H9 (cell line): ENCODE data around the gene ARMC2. TPM values are rescaled to one million over a fixed set of nuclear protein-coding genes. Genes with fewer than 3 reads are reported as not detected.

Experiments
- DNase-seq: peaks from one replicate; pipeline ENCODE4 v3.0.0-alpha.2; 2017
- H2AFZ ChIP-seq: one replicate; pipeline ENCODE4 v1.6.1; 2013; ENCODE audit warnings: mild to moderate bottlenecking, low read length, control low read depth, moderate library complexity
- H2AK5ac ChIP-seq: 2 replicates; pipeline ENCODE4 v1.6.1; 2013; ENCODE audit warnings: low read length, control low read depth, mixed read lengths; ENCODE audit not compliant: insufficient read length
- H2BK120ac ChIP-seq: one replicate; pipeline ENCODE4 v1.6.1; 2013; ENCODE audit warnings: low read depth, mild to moderate bottlenecking, low read length, control low read depth, inconsistent platforms; ENCODE audit not compliant: poor library complexity, severe bottlenecking
- H2BK12ac ChIP-seq: 2 replicates; pipeline ENCODE4 v1.6.1; 2013; ENCODE audit warnings: low read length, control low read depth, mixed read lengths, low read depth; ENCODE audit not compliant: insufficient read length
- H2BK15ac ChIP-seq: 2 replicates; pipeline ENCODE4 v1.6.1; 2013; ENCODE audit warnings: low read depth, low read length, control low read depth
- H2BK20ac ChIP-seq: one replicate; pipeline ENCODE4 v1.6.1; 2013; ENCODE audit warnings: low read depth, mild to moderate bottlenecking, low read length, control low read depth, inconsistent platforms; ENCODE audit not compliant: poor library complexity, severe bottlenecking
- H2BK5ac ChIP-seq: 2 replicates; pipeline ENCODE4 v1.6.1; 2013; ENCODE audit warnings: low read length, control low read depth, mixed read lengths; ENCODE audit not compliant: insufficient read length
- H3K14ac ChIP-seq: 2 replicates; pipeline ENCODE4 v1.6.1; 2013; ENCODE audit warnings: low read length, control low read depth; ENCODE audit not compliant: insufficient read depth
- H3K18ac ChIP-seq: 2 replicates; pipeline ENCODE4 v1.6.1; 2013; ENCODE audit warnings: low read depth, mild to moderate bottlenecking, mixed read lengths, low read length, control low read depth; ENCODE audit not compliant: insufficient read length
- H3K23ac ChIP-seq: 2 replicates; pipeline ENCODE4 v1.6.1; 2013; ENCODE audit warnings: low read length, control low read depth, mixed read lengths, low read depth; ENCODE audit not compliant: insufficient read length
- H3K23me2 ChIP-seq: 2 replicates; pipeline ENCODE4 v1.6.1; 2013; ENCODE audit warnings: low read depth, mild to moderate bottlenecking, mixed read lengths, low read length, control low read depth; ENCODE audit not compliant: insufficient read length, poor library complexity, severe bottlenecking
- H3K27ac ChIP-seq: 2 replicates; pipeline ENCODE4 v1.5.1; 2013; ENCODE audit warnings: low read length, control low read depth, mixed read lengths, low read depth; ENCODE audit not compliant: insufficient read length
- H3K27me3 ChIP-seq: 2 replicates; pipeline ENCODE4 v1.6.1; 2013; ENCODE audit warnings: low read length, control low read depth, inconsistent platforms; ENCODE audit not compliant: insufficient read depth
- H3K4ac ChIP-seq: 2 replicates; pipeline ENCODE4 v1.6.1; 2013; ENCODE audit warnings: low read depth, mild to moderate bottlenecking, control low read depth, inconsistent platforms, low read length, moderate library complexity
- H3K4me1 ChIP-seq: 2 replicates; pipeline ENCODE4 v1.6.1; 2013; ENCODE audit warnings: low read length, control low read depth, inconsistent platforms; ENCODE audit not compliant: insufficient read depth
- H3K4me2 ChIP-seq: 2 replicates; pipeline ENCODE4 v1.6.1; 2013; ENCODE audit warnings: low read length, control low read depth, mixed read lengths; ENCODE audit not compliant: insufficient read length, insufficient read depth
- H3K56ac ChIP-seq: 2 replicates; pipeline ENCODE4 v1.6.1; 2013; ENCODE audit warnings: low read depth, mild to moderate bottlenecking, mixed read lengths, low read length, control low read depth; ENCODE audit not compliant: insufficient read length
- H3K79me1 ChIP-seq: 2 replicates; pipeline ENCODE4 v1.6.1; 2013; ENCODE audit warnings: low read depth, mild to moderate bottlenecking, moderate library complexity, low read length, control low read depth, inconsistent platforms; ENCODE audit not compliant: insufficient read depth, poor library complexity, severe bottlenecking
- H3K79me2 ChIP-seq: 2 replicates; pipeline ENCODE4 v1.6.1; 2013; ENCODE audit warnings: low read length, control low read depth, inconsistent platforms; ENCODE audit not compliant: insufficient read depth
- H3K9ac ChIP-seq: 2 replicates; pipeline ENCODE4 v1.6.1; 2013; ENCODE audit warnings: low read length, control low read depth, mixed read lengths; ENCODE audit not compliant: insufficient read length; ENCODE audit errors: extremely low read depth
- H3K9me3 ChIP-seq: one replicate; pipeline ENCODE4 v1.6.1; 2013; ENCODE audit warnings: low read depth, low read length, inconsistent platforms; ENCODE audit not compliant: control insufficient read depth
- H3T11ph ChIP-seq: one replicate; pipeline ENCODE4 v1.6.1; 2013; ENCODE audit warnings: mild to moderate bottlenecking, low read length, control low read depth, inconsistent platforms
- H4K20me1 ChIP-seq: one replicate; pipeline ENCODE4 v1.6.1; 2013; ENCODE audit not compliant: control insufficient read depth, insufficient read length, insufficient read depth
- H4K5ac ChIP-seq: 2 replicates; pipeline ENCODE4 v1.6.1; 2013; ENCODE audit warnings: low read depth, mild to moderate bottlenecking, mixed read lengths, low read length, control low read depth; ENCODE audit not compliant: insufficient read length
- H4K8ac ChIP-seq: replicated peaks from 2 replicates; pipeline ENCODE4 v1.6.1; 2013; ENCODE audit warnings: low read length, control low read depth, mixed read lengths, low read depth; ENCODE audit not compliant: insufficient read length
- H4K91ac ChIP-seq: 2 replicates; pipeline ENCODE4 v1.6.1; 2013; ENCODE audit warnings: low read depth, mild to moderate bottlenecking, moderate library complexity, mixed read lengths, low read length, control low read depth; ENCODE audit not compliant: insufficient read length
- H3K27ac Mint-ChIP-seq, 3 experiments: 2 replicates in 2 of 3; 3 replicates in 1 of 3; pipeline ENCODE4 v1.8.0; 2020 to 2021; ENCODE audit warnings: mixed read lengths in 3 of 3, mild to moderate bottlenecking in 1 of 3, moderate library complexity in 1 of 3
- H3K27me3 Mint-ChIP-seq: 2 replicates; pipeline ENCODE4 v1.8.0; 2021; ENCODE audit warnings: low read depth, mild to moderate bottlenecking, moderate library complexity, mixed read lengths
- H3K36me3 Mint-ChIP-seq, 3 experiments: 2 replicates in 2 of 3; 3 replicates in 1 of 3; pipeline ENCODE4 v1.8.0; 2020 to 2021; ENCODE audit warnings: low read depth in 3 of 3, mixed read lengths in 3 of 3; ENCODE audit not compliant: insufficient read depth in 1 of 3
- H3K4me1 Mint-ChIP-seq, 2 experiments: 2 replicates each; pipeline ENCODE4 v1.8.0; 2020; ENCODE audit warnings: mixed read lengths in 2 of 2
- H3K4me3 Mint-ChIP-seq, 2 experiments: 2 replicates in 1 of 2; 3 replicates in 1 of 2; pipeline ENCODE4 v1.8.0; 2020 to 2021; ENCODE audit warnings: mild to moderate bottlenecking in 2 of 2, mixed read lengths in 2 of 2, moderate library complexity in 1 of 2
- H3K9me3 Mint-ChIP-seq, 2 experiments: 2 replicates in 1 of 2; 3 replicates in 1 of 2; pipeline ENCODE4 v1.8.0; 2020; ENCODE audit warnings: mild to moderate bottlenecking in 2 of 2, mixed read lengths in 2 of 2, moderate library complexity in 1 of 2
- CTCF ChIP-seq: fragments of 200-600 bp; sonication (generic); conservative IDR thresholded peaks from 3 replicates; pipeline ENCODE4 v1.8.0; 2021; ENCODE audit warnings: antibody characterized with exemption, mild to moderate bottlenecking
- WGBS: extraction: QIAGEN DNeasy Blood & Tissue Kit; methylation state at CpG from one replicate; pipeline ENCODE4 v1.1.7; 2013; ENCODE audit warnings: missing lambda C conversion rate, low lambda C conversion rate, mixed read lengths; ENCODE audit not compliant: insufficient read length; ENCODE audit errors: extremely low coverage; 5-methylcytosine and 5-hydroxymethylcytosine counted together
- total RNA-seq: library from RNA; stranded (reverse); gene quantifications from 2 replicates; pipeline ENCODE4 v1.2.1, GENCODE V29; 2021

ARMC2 gene
- total RNA-seq, 1 experiment from 2014 or later, result 2.8 TPM

- H3K27me3 Mint-ChIP-seq, result no peaks in the 10 kb centered on the region
- H2BK5ac ChIP-seq, result no peak overlapping the region
- no peak overlapping the region for H2BK120ac ChIP-seq
- H3T11ph ChIP-seq, result no peak overlapping the region
- no peak overlapping the region for H3K9ac ChIP-seq
- no peaks in the 10 kb centered on the region for H3K23me2 ChIP-seq
- peaks cover 1 to 2% of the 10 kb centered on the region in 2 experiments for H3K4me1 Mint-ChIP-seq
- no peak overlapping the region for H3K27ac ChIP-seq
- H2BK15ac ChIP-seq, result no peak overlapping the region
- no peak overlapping the region for H2BK20ac ChIP-seq
- no peak overlapping the region for H4K5ac ChIP-seq
- no peaks in the 10 kb centered on the region for H3K27me3 ChIP-seq
- H4K8ac ChIP-seq, result no peak overlapping the region
- no peak overlapping the region for H3K4me2 ChIP-seq
- no peak overlapping the region for H3K4me3 Mint-ChIP-seq
- H3K9me3 ChIP-seq, result no peaks in the 10 kb centered on the region
- no peak for DNase-seq
- no peaks in the 10 kb centered on the region for H4K20me1 ChIP-seq
- no peak overlapping the region for H4K91ac ChIP-seq
- no peak overlapping the region for H3K56ac ChIP-seq
- H2BK12ac ChIP-seq, result no peak overlapping the region
- H3K23ac ChIP-seq, result no peak overlapping the region
- H3K18ac ChIP-seq, result no peak overlapping the region
- WGBS, result no CpG with 5 or more reads among the region's 10 CpGs
- no peaks in the 10 kb centered on the region for H3K36me3 Mint-ChIP-seq
- no peak for TF ChIP-seq CTCF
- no peaks in the 10 kb centered on the region for H3K4me1 ChIP-seq
- no peak overlapping the region for H2AFZ ChIP-seq
- H3K9me3 Mint-ChIP-seq, result no peaks in the 10 kb centered on the region
- H3K4ac ChIP-seq, result no peak overlapping the region
- H3K79me2 ChIP-seq, result no peaks in the 10 kb centered on the region
- no peaks in the 10 kb centered on the region for H3K79me1 ChIP-seq
- no peak overlapping the region for H3K14ac ChIP-seq
- no peak overlapping the region; a peak in 1 of 7 replicates for H3K27ac Mint-ChIP-seq
- no peak overlapping the region for H2AK5ac ChIP-seq
Measured at GRCh38 chr6:108959972-108960582, 111.9 kb downstream of the ARMC2 start.
